ENCODE data around the gene ATG5.

Gene ATG5

GRCh38 chr6:106216527-106216926 is 109.0 kb downstream of the ATG5 start:
- no peak for DNase-seq (ENCODE audit: low spot score)

GRCh38 chr6:106215608-106216007 is 110.0 kb downstream of the ATG5 start:
- no peak for DNase-seq (ENCODE audit: low spot score)

- DNase-seq (ENCODE audit: low spot score), result no peak
These were observed 111.0 kb downstream of the ATG5 start for GRCh38 chr6:106214531-106214930.

GRCh38 chr6:106213660-106214289 is 111.8 kb downstream of the ATG5 start:
- DNase-seq (ENCODE audit: low spot score), result no peak

GRCh38 chr6:106212576-106212975 is 113.0 kb downstream of the ATG5 start:
- no peak for DNase-seq (ENCODE audit: low spot score)

- DNase-seq (ENCODE audit: low spot score), result no peak
These were observed 118.7 kb downstream of the ATG5 start for GRCh38 chr6:106206905-106207304.

GRCh38 chr6:106204961-106205360 is 120.6 kb downstream of the ATG5 start:
- DNase-seq (ENCODE audit: low spot score), result no peak

- DNase-seq (ENCODE audit: low spot score), result no peak
These were observed 125.6 kb downstream of the ATG5 start for GRCh38 chr6:106199998-106200397.

GRCh38 chr6:106199331-106199730 is 126.2 kb downstream of the ATG5 start:
- no peak for DNase-seq (ENCODE audit: low spot score)

GRCh38 chr6:106197441-106197840 is 128.1 kb downstream of the ATG5 start:
- DNase-seq (ENCODE audit: low spot score), result peak; percentile 22

- peak; percentile 53 for DNase-seq (ENCODE audit: low spot score)
These were observed 130.3 kb downstream of the ATG5 start for GRCh38 chr6:106194949-106195921.

- no peak for DNase-seq (ENCODE audit: low spot score)
These were observed 132.7 kb downstream of the ATG5 start for GRCh38 chr6:106192824-106193223.

- peak; percentile 27 for DNase-seq (ENCODE audit: low spot score)
These were observed 137.3 kb downstream of the ATG5 start for GRCh38 chr6:106188104-106188794.

GRCh38 chr6:106187424-106187982 is 138.1 kb downstream of the ATG5 start:
- DNase-seq (ENCODE audit: low spot score), result no peak

GRCh38 chr6:106186714-106187113 is 138.8 kb downstream of the ATG5 start:
- no peak for DNase-seq (ENCODE audit: low spot score)

GRCh38 chr6:106186172-106186571 is 139.4 kb downstream of the ATG5 start:
- DNase-seq (ENCODE audit: low spot score), result no peak

GRCh38 chr6:106185615-106186014 is 139.9 kb downstream of the ATG5 start:
- DNase-seq (ENCODE audit: low spot score), result no peak

GRCh38 chr6:106184629-106185028 is 140.9 kb downstream of the ATG5 start:
- no peak for DNase-seq (ENCODE audit: low spot score)

GRCh38 chr6:106183430-106183829 is 142.1 kb downstream of the ATG5 start:
- DNase-seq (ENCODE audit: low spot score), result no peak

- DNase-seq (ENCODE audit: low spot score), result no peak
These were observed 143.1 kb downstream of the ATG5 start for GRCh38 chr6:106182455-106182854.

- DNase-seq (ENCODE audit: low spot score), result no peak
These were observed 143.7 kb downstream of the ATG5 start for GRCh38 chr6:106181664-106182418.

- peak; percentile 50 for DNase-seq (ENCODE audit: low spot score)
These were observed 145.4 kb downstream of the ATG5 start for GRCh38 chr6:106180208-106180607.

Data from CD4-positive, alpha-beta T cell treated with Interleukin-2 at 100 ng/mL for 4 hours (primary cell).